ENCODE data around the gene ADAMTS3.

DNA sequence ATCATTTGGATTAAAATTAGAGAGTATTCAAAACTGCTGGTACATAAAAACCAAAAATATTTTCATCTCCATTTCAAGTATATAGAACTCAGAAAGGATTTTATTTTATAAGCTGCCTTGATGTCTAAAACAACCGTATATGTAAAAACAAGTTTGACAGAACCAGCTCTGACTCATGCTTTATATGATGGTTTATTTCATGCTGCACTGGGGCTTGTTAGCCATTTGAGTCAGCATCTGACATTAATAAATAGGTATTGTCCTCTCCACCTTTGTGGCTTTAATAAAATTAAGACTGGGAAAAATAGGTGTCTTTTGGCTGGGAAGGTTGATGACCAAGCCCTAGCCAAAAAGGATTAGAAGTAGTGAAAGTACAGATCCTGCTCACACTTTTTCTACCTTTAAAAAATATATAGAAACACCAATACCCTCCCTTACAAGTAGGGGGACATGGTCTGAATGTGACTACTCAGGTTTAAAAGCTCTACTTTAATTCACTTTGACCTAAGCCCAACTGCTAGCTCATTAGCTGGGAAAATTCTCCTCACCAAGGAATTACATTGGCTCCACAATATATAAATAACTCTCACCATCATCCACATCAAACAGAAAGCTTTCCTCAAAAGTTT lies 228.1 kb downstream of the ADAMTS3 start:
- no peak for TF ChIP-seq SMC3 (conservative IDR thresholded peaks at IDR 0.05; ENCODE audit: poor library complexity)
- TF ChIP-seq, protein P1, sequence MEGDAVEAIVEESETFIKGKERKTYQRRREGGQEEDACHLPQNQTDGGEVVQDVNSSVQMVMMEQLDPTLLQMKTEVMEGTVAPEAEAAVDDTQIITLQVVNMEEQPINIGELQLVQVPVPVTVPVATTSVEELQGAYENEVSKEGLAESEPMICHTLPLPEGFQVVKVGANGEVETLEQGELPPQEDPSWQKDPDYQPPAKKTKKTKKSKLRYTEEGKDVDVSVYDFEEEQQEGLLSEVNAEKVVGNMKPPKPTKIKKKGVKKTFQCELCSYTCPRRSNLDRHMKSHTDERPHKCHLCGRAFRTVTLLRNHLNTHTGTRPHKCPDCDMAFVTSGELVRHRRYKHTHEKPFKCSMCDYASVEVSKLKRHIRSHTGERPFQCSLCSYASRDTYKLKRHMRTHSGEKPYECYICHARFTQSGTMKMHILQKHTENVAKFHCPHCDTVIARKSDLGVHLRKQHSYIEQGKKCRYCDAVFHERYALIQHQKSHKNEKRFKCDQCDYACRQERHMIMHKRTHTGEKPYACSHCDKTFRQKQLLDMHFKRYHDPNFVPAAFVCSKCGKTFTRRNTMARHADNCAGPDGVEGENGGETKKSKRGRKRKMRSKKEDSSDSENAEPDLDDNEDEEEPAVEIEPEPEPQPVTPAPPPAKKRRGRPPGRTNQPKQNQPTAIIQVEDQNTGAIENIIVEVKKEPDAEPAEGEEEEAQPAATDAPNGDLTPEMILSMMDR (IDR thresholded peaks at IDR 0.05; ENCODE audit: poor library complexity, severe bottlenecking), result no peak
- no peak for TF ChIP-seq EP300 (conservative IDR thresholded peaks at IDR 0.05; ENCODE audit: poor library complexity, severe bottlenecking)
- no peak for TF ChIP-seq POLR2AphosphoS5 (IDR thresholded peaks at IDR 0.05)
- no peak for TF ChIP-seq RAD21 (conservative IDR thresholded peaks at IDR 0.05)
